ENCODE measurements around the gene HOXD4.

HOXD4 gene

GRCh38 chr2:176114120-176114929 lies 37.0 kb upstream of the HOXD4 start:
- no peak for DNase-seq

GRCh38 chr2:176114930-176115625 lies 36.3 kb upstream of the HOXD4 start:
- no peak for DNase-seq

DNA sequence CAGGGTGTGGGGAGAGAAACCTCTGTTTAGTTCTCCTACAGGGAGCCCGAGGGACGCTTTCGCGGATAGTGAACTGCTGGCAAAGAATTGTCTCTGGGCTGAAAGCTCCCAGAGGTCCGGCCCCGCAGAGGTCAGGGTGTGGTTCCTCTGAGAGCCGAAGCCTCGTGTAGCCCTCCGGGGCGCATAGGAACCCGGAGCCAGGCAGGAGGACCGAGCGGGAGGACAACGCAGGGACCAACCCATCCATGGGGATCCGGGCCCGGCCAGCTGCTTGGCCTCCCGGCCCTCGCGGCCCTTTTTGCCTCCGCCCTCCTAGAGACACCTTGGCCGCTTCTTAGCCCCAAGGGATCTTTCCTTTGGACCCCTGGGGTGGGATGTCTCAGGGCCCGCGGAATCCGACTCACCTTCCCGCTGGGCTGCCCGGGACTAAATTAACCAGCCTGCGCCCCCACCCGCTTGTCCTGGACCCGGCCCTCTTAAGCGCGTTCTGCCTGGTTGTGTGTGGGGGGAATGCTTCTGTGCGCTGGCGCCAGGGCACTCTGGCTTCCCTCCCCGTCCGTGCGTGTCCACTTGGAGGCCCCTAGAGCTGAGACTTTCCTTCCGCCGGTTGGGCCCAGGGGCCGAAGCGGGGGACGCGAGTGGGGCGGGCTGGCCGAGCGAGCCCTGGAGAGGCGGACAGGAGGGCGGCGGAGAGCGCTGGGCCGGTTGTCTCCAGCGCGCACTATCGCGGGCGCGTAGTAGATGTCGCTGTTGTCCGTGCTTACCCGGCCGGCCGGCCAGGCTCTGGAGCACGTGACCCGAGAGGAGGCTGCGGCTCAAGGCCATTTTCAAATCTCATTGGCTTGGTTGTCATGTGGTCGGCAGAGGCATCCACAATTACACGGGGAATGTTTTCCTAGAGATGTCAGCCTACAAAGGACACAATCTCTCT lies 35.2 kb upstream of the HOXD4 start, which contains the start of gene HOXD10:
TSS of gene HOXD10 (plus strand) at position 896 of the 931 bp plus-strand sequence. CDS start 56 bp downstream, outside the sequence.
- DNase-seq: no peak

- no peak for DNase-seq
Measured at GRCh38 chr2:176117162-176117822, 34.1 kb upstream of the HOXD4 start.

DNA sequence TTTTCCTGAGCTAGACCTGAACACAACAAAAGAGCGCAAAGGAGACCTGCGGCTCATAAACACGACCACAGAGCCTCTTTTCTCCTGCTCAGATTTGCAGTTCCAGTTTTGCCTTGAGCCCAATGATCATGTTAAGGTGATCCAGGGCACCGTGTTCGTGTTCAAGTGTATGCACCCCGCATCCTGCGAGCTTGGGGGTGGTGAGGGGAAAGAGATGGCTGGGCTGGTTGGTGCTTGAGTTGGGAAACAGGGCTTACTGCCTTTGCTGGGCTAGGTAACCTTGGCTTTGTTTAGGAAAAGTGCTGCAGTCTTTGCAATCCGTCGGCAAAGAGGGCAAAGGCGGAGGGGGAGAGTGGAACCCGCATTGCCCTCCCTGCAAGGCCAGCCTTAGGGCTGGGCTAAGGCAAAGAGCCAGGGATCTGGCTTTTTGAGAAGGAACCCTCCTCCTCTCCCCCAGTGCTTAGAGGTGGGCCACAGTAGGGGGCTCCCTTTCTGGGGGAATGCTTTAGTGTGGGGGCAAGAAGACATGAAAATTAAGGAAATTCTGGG lies 33.5 kb upstream of the HOXD4 start:
- no peak for DNase-seq

DNA sequence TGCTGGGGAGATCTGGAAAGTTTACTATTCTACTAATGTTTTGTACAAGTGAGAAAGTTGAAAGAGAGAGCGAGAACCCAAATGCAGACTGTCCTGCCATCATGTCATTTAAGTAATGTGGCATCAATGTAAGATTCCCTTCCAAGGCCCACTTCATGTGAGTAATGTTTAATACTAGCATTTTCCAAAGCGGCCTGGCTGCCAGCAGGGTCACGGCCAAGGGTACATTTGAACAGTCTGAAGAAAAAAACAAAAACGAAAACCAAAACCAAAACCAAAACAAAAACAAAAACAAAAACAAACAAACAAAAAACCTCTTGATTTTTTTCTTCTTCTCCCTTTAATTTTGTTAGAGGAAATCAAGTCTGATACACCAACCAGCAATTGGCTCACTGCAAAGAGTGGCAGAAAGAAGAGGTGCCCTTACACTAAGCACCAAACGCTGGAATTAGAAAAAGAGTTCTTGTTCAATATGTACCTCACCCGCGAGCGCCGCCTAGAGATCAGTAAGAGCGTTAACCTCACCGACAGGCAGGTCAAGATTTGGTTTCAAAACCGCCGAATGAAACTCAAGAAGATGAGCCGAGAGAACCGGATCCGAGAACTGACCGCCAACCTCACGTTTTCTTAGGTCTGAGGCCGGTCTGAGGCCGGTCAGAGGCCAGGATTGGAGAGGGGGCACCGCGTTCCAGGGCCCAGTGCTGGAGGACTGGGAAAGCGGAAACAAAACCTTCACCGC lies 32.6 kb upstream of the HOXD4 start:
- DNase-seq: no peak

DNA sequence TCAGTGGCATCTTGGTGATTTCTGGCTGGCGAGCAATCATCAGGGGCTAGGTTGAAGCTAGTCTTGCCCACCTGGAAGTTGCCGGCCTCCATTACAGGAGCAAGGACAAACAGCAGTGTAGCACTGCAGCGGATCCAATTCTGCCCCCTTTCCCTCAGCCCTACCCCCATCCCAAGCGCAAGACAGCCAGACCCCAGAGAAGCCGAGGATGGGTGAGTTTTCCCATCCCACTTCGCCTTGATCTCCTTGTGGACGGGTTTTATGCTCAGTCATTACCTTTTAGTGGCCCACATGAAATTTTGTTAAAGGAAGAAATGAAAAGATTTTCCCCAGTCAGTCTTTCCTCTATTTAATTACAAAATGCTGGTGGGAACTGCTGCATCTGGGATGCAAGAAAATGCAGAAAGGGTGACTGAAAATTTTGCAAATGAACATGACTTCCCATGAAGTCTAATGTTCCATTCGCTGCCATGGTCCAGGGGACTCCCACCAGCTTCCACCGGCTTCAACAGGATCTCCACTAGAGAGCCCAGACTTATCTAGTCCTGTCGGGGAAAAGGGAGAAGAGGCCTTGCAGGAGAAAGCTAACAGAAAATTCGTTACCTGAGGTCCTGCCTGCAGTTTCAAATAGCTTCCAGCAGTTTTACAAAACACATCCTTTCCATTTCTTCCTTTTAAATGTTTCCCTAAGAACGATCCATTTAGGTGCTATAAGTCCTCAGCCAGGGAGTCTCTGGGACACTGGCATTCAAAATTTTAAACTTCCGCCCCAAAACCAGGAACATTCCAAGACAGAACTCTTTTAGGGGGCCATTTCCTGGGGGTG lies 30.8 kb upstream of the HOXD4 start:
- DNase-seq: no peak

DNA sequence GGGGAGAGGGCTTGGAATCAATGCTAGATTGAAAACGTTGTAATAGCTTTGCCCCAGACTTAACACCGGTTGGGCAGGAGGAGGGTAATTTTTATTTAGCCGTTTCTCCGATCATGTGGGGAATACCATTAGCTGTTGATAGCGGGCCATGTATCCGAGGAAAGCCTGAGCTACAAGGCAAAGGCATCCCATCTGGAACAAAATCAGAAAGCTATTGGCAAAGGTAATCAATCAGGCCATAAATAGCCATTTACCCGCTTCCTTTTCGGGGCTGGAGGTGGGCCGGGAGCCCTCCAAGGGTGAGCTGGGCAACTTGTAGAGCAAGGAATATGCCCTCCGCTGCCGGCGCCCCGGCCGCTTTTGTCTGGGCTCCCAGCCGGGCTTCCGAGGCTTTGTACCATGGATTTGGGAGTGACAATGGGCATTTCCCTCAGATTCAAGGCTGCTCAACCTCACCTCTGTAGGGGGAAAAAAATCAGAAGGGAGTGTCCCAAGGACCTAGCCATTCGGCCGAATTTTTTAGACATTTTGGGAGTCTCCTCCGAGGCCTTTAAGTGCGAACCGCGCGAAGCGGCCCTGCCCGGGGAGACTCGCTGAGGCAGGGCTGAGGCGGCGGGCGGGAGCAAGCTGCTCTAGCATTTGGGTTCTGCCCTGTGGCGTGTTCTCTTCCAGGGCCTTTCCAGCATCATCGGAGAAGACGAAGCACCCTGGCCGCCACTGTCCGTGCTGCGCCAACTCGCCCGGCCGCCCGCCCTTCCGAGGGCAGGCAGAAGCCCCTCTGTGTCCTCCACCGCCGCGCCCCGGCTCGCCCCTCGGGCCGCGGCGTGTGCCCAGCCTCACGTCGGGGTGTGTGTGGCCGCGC lies 29.9 kb upstream of the HOXD4 start:
- no peak for DNase-seq

GRCh38 chr2:176122052-176122682 lies 29.2 kb upstream of the HOXD4 start:
- DNase-seq: no peak

DNA sequence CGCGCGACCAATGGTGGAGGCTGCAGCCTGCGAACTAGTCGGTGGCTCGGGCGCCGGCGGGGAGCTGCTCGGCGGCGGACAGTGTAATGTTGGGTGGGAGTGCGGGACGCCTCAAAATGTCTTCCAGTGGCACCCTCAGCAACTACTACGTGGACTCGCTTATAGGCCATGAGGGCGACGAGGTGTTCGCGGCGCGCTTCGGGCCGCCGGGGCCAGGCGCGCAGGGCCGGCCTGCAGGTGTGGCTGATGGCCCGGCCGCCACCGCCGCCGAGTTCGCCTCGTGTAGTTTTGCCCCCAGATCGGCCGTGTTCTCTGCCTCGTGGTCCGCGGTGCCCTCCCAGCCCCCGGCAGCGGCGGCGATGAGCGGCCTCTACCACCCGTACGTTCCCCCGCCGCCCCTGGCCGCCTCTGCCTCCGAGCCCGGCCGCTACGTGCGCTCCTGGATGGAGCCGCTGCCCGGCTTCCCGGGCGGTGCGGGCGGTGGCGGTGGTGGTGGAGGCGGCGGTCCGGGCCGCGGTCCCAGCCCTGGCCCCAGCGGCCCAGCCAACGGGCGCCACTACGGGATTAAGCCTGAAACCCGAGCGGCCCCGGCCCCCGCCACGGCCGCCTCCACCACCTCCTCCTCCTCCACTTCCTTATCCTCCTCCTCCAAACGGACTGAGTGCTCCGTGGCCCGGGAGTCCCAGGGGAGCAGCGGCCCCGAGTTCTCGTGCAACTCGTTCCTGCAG lies 28.5 kb upstream of the HOXD4 start, which contains the start of gene HOXD9:
TSS of gene HOXD9 (plus strand) at position 37 of the 728 bp plus-strand sequence. CDS start at position 87, 50 bp downstream.
- no peak for DNase-seq

DNA sequence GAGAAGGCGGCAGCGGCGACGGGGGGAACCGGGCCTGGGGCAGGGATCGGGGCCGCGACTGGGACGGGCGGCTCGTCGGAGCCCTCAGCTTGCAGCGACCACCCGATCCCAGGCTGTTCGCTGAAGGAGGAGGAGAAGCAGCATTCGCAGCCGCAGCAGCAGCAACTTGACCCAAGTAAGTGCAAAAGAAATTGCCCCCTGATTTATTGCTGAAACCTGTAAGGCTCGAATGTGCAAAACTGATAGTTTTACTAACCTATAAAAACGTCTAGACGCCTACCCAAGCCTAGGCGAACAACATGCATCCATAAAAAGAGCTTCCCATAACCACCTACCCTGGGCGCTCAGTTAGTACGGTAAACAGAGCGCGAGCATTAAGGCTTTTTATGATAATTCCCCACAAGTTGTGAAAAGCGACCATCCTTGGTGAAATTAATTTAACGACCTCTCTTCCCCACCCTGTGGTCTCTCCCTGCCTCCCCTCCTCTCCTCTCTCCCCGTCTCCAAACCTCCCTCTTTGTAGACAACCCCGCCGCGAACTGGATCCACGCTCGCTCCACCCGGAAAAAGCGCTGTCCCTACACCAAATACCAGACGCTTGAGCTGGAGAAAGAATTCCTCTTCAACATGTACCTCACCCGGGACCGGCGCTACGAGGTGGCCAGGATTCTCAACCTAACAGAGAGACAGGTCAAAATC lies 27.8 kb upstream of the HOXD4 start:
- no peak for DNase-seq

DNA sequence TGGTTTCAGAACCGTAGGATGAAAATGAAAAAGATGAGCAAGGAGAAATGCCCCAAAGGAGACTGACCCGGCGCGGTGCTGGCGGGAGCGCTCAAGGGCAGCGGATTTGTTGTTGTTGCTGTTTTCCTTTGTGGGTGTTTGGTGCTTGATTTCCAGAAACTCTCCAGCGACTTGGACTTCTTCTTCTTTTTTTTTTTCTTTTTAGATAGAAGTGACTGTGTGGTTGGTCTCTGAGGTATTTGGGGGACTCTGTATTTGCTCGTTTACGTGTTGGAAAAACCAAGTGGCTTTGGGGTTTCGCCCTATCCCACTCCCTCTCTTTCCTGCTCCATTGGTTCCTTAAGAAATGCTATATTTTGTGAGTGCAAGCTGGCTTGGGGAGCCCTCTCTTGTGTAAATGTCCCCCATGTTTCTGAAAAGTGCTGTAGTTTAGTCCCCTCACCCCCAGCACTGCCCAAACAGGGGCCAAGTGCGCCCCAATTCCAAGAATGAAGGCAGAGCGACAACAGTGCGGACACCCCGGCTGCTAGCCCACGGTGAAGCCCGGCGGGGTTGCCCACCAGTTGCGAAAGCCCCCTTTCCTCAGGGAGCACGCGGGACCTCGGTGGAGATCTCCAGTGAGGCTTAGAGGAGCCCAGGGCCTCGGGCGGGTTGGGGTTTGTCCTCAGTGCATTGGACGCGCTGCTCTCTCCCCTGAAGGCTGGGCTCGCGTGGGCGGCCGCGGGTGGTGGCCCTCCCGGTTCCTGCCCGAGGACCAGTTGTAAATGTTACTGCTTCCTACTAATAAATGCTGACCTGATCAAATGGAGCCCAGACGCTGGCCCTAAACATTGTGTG lies 27.0 kb upstream of the HOXD4 start:
- no peak for DNase-seq

DNA sequence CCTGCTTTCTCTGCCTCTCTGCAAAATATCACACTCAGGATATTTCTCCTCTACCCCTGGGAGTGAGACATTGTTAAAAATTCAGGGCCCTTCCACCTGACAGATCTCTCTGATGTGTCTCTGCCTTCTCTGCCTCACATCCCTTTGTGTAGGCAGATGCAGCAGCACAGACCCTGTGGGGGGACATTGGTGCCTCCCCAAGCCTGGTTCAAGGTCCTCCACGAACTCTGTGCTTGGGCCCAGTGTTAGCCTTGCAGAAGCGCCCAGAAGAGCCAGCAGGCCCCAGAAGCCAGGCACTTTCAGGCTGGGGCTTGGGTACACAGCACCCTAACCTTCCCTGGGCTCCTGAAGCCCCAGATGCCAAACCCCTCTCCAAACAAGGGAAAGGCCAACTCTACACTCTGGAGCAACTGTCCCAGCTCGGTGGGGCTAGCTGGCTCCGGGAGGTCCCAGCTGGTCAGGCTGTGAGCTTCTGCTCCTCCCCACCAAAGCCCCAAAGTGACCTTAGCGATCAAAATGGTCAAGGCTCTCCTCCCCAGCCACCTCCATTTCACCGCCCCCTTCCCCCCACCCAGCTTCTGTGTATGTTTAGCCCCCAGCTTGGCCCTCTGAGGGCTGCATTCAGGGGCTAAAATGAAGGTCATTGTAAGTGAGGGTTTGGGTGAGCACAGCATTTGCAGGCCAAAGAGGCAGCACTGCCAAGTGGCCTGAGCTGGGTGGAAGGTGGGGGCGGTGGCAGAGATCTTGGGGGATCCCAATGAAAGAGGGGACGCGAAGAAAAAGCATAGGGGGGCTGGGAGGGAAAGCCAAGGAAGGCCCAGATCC lies 26.2 kb upstream of the HOXD4 start:
- DNase-seq: no peak

DNA sequence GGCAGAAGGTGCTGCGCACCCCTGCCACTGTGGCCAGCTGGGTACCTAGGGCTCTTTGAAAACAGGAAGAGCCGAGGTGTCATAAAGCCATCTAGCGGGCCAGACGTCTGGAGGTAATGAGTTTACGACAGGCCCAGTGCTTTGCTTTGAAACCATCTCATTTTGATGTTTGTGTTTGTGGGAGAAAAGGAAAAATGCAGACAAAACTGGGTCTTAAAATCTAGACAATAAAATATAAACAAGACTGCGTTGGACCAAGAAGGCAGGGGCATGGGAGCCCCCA lies 25.6 kb upstream of the HOXD4 start:
- no peak for DNase-seq

Data from C1 segment of cervical spinal cord (tissue), 14 donors.